Measurements from ENCODE around the gene PDXDC1. TPM values are rescaled to one million over a fixed set of nuclear protein-coding genes. Genes with fewer than 3 reads are reported as not detected.
"Not testable (repeated sequence)": the region's sequence is repeated elsewhere in the genome, so short reads cannot be mapped to it uniquely, and the experiment has no call there.

PDXDC1 gene
- total RNA-seq, 1 experiment from 2014 or later = 62.6 TPM

DNA sequence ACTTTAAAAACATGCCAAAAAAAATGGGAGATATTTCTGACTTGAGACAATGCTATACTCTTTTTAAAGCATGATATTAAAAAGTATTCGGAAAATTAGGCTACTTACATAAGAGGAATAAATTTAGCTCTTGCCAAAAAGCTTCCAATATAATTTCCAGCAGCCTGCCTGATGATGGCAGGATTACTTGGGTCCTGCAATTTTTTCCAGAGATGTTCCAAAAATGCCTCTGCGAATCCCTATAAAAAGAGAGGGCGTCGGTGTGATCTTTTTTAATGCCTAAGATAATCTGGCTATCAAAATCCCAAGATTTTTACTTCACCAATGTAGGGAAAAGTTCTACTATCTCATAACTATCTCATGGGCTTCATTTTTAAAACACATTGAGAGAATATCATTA, 96.2 kb downstream of the PDXDC1 start:
- H3K27ac ChIP-seq (ENCODE audit: low read length); POLR2A ChIA-PET (ENCODE audit: unreplicated experiment); H3F3A ChIP-seq (ENCODE audit: low read length, unreplicated experiment); H3K4me1 ChIP-seq (ENCODE audit: insufficient read depth, low read length); H3K4me2 ChIP-seq (ENCODE audit: low read length); CTCF ChIA-PET; BruUV-seq (replicated peaks); DNase-seq; H3K9me2 ChIP-seq (replicated peaks; ENCODE audit: low read length); H3K9ac ChIP-seq (ENCODE audit: low read length); H4K20me1 ChIP-seq (ENCODE audit: low read length); H2AFZ ChIP-seq (ENCODE audit: low read length); H3K4me3 ChIP-seq (ENCODE audit: low read length); intact Hi-C loops (cut with micrococcal nuclease); H3K9me3 ChIP-seq (ENCODE audit: low read length); H3K27me3 ChIP-seq (ENCODE audit: low read length); H3K79me2 ChIP-seq (ENCODE audit: low read length); ATAC-seq: not testable (repeated sequence)
- H3K36me3 ChIP-seq (ENCODE audit: low read depth, low read length) = peaks cover 13% of the 10 kb centered on the region; the same call in 1 of the 2 replicates

DNA sequence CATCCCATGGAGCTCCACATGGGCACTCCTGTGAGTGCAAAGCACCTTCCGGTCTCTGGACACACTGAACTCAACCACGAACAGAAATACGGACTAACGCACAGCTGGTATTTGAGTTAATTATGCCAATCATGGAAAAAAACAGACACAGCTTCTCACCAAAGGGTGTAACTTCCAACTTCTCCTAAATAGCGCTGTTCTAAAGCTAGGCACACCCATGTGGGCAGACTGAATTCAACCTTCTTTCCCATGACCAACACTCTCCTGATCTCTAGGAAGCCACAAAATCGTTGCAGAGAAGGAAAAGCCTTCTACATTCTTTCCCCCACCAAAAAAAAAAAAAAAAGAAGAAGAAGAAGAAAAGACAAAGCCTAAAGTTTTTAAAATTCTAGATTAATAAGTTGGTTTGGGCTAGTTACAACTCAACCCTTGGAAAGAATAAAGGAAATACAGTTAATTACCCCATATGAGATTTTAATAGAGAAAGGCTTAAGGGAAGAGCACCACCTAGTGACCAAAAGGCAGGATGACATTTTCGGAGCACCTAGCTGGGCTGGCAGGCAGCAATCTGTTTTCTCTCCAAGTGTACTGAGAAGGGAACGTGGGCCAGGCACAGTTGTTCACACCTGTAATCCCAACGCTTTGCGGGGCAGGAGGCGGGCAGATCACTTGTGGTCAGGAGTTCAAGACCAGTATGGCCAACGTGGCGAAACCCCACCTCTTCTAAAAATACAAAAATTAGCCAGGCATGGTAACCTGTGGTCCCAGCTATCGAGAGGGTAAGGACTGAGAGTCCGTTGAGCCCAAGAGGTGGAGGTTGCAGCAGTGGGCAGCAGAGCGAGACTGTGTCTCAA, 97.3 kb downstream of the PDXDC1 start:
- H3F3A ChIP-seq (ENCODE audit: low read length, unreplicated experiment); CTCF ChIA-PET; H3K9me3 ChIP-seq (ENCODE audit: low read length); H3K79me2 ChIP-seq (ENCODE audit: low read length); DNase-seq; intact Hi-C loops (cut with micrococcal nuclease); H3K27me3 ChIP-seq (ENCODE audit: low read length); H3K9ac ChIP-seq (ENCODE audit: low read length); H3K27ac ChIP-seq (ENCODE audit: low read length); BruUV-seq (replicated peaks); H3K9me2 ChIP-seq (replicated peaks; ENCODE audit: low read length); H2AFZ ChIP-seq (ENCODE audit: low read length); H3K4me1 ChIP-seq (ENCODE audit: insufficient read depth, low read length); H3K4me3 ChIP-seq (ENCODE audit: low read length); H4K20me1 ChIP-seq (ENCODE audit: low read length); H3K4me2 ChIP-seq (ENCODE audit: low read length): not testable (repeated sequence)
- POLR2A ChIA-PET (ENCODE audit: unreplicated experiment) = interaction anchor here (0.6 kb wide), 1 partner anchor 131 kb away, joined by 8 read pairs; no protein-coding TSS in a partner anchor
- peaks cover 13% of the 10 kb centered on the region; the same call in 1 of the 2 replicates for H3K36me3 ChIP-seq (ENCODE audit: low read depth, low read length)
- peak; percentile 61 for ATAC-seq

GRCh38 chr16:15073101-15073500, 98.3 kb downstream of the PDXDC1 start:
- Histone ChIP-seq H4K20me1 (ENCODE audit: low read length) (no peaks in the 10 kb centered on the region), H3K9me2 (replicated peaks; ENCODE audit: low read length) (no peaks in the 10 kb centered on the region), H3F3A (ENCODE audit: low read length, unreplicated experiment) (peaks cover 3% of the 10 kb centered on the region), H3K4me2 (ENCODE audit: low read length) (no peak overlapping the region), H3K36me3 (ENCODE audit: low read depth, low read length) (peaks cover 13% of the 10 kb centered on the region; the same call in 1 of the 2 replicates), H2AFZ (ENCODE audit: low read length) (no peak overlapping the region), H3K27me3 (ENCODE audit: low read length) (no peaks in the 10 kb centered on the region), H3K9me3 (ENCODE audit: low read length) (no peaks in the 10 kb centered on the region), H3K79me2 (ENCODE audit: low read length) (no peaks in the 10 kb centered on the region), H3K9ac (ENCODE audit: low read length) (no peak overlapping the region), H3K4me3 (ENCODE audit: low read length) (no peak overlapping the region), H3K27ac (ENCODE audit: low read length) (no peak overlapping the region), H3K4me1 (ENCODE audit: insufficient read depth, low read length) (no peaks in the 10 kb centered on the region)
- no peak for ATAC-seq
- no peak for TF ChIP-seq EZH2 (IDR thresholded peaks at IDR 0.05; ENCODE audit: low read length, unreplicated experiment)
- BruUV-seq (replicated peaks) = no TSS peak
- ChIA-PET CTCF (no interaction called here), POLR2A (ENCODE audit: unreplicated experiment) (no interaction called here)
- intact Hi-C loops (cut with micrococcal nuclease) = no loop called here
- DNase-seq = no peak

DNA sequence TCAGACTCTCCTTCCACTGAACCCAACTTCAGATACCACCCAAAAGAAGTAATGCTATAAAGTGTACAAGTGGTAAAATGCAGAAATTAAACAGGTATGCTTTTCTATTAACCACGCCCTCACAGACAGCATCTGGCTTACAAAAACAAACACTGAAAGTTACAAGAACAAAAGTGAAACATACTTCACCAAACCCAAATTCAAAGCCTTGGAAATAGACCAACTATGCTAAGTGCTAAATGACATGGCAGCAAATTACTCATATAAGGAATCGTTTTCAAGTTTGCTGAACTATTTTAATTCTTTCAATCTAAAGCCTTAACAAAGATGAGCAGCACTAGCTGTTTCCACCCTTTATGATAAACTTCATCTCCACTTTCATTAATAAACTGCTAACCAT, 101.3 kb downstream of the PDXDC1 start:
- H3K9ac ChIP-seq (ENCODE audit: low read length); BruUV-seq (replicated peaks); CTCF ChIA-PET; H3F3A ChIP-seq (ENCODE audit: low read length, unreplicated experiment); ATAC-seq; H3K9me2 ChIP-seq (replicated peaks; ENCODE audit: low read length); H4K20me1 ChIP-seq (ENCODE audit: low read length); intact Hi-C loops (cut with micrococcal nuclease); H3K4me3 ChIP-seq (ENCODE audit: low read length); H3K9me3 ChIP-seq (ENCODE audit: low read length); H3K4me1 ChIP-seq (ENCODE audit: insufficient read depth, low read length); H3K27me3 ChIP-seq (ENCODE audit: low read length); POLR2A ChIA-PET (ENCODE audit: unreplicated experiment); H3K79me2 ChIP-seq (ENCODE audit: low read length); H2AFZ ChIP-seq (ENCODE audit: low read length); DNase-seq; H3K4me2 ChIP-seq (ENCODE audit: low read length); H3K27ac ChIP-seq (ENCODE audit: low read length): not testable (repeated sequence)
- H3K36me3 ChIP-seq (ENCODE audit: low read depth, low read length) = peaks cover 13% of the 10 kb centered on the region; the same call in 1 of the 2 replicates

DNA sequence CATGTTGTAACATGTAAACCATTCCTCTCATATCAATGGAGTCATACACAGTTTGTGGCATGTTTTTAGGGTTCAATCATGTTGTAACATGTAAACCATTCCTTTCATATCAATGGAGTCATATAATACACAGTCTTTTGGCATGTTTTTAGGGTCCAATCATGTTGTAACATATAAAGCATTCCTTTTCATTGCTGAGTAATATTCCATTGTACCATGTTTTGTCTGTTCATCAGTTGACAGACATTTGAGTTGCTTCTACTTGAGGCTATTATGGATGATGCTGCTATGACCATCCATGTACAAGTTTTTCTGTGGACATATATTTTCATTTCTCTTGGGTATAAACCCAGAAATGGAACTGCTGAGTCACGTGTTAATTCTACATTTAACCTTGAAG, 106.1 kb downstream of the PDXDC1 start:
- POLR2A ChIA-PET (ENCODE audit: unreplicated experiment); H3K9me3 ChIP-seq (ENCODE audit: low read length); H3K9ac ChIP-seq (ENCODE audit: low read length); H3K36me3 ChIP-seq (ENCODE audit: low read depth, low read length); CTCF ChIA-PET; H3K27ac ChIP-seq (ENCODE audit: low read length); H3K79me2 ChIP-seq (ENCODE audit: low read length); ATAC-seq; H3K9me2 ChIP-seq (replicated peaks; ENCODE audit: low read length); H2AFZ ChIP-seq (ENCODE audit: low read length); H4K20me1 ChIP-seq (ENCODE audit: low read length); BruUV-seq (replicated peaks); H3K4me2 ChIP-seq (ENCODE audit: low read length); intact Hi-C loops (cut with micrococcal nuclease); H3K27me3 ChIP-seq (ENCODE audit: low read length); H3F3A ChIP-seq (ENCODE audit: low read length, unreplicated experiment); H3K4me3 ChIP-seq (ENCODE audit: low read length); H3K4me1 ChIP-seq (ENCODE audit: insufficient read depth, low read length); DNase-seq: not testable (repeated sequence)

DNA sequence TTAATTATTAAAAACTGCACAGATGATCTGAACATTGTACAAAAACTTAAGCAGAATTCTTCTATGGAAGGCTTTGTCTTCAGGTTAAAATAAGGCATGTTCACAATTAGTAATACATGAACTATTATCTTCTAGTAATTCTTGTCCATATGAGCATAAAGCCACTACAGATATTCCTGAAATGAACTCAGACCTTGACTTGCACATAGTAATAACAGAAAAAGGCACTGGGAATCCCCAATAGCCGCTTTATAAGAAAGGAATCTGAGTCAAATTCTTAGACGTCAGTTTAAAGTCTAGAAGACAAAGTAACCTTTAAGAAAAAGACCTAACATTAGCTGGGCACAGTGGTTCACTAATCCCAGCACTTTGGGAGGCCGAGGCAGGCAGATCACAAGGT, 108.0 kb downstream of the PDXDC1 start:
- intact Hi-C loops (cut with micrococcal nuclease); H3K9ac ChIP-seq (ENCODE audit: low read length); H3K79me2 ChIP-seq (ENCODE audit: low read length); H3K9me2 ChIP-seq (replicated peaks; ENCODE audit: low read length); H4K20me1 ChIP-seq (ENCODE audit: low read length); H3K4me2 ChIP-seq (ENCODE audit: low read length); H3K4me3 ChIP-seq (ENCODE audit: low read length); H3K4me1 ChIP-seq (ENCODE audit: insufficient read depth, low read length); ATAC-seq; DNase-seq; H3K27ac ChIP-seq (ENCODE audit: low read length); H3K9me3 ChIP-seq (ENCODE audit: low read length); H3K27me3 ChIP-seq (ENCODE audit: low read length); CTCF ChIA-PET; BruUV-seq (replicated peaks); H3F3A ChIP-seq (ENCODE audit: low read length, unreplicated experiment); H3K36me3 ChIP-seq (ENCODE audit: low read depth, low read length); POLR2A ChIA-PET (ENCODE audit: unreplicated experiment); H2AFZ ChIP-seq (ENCODE audit: low read length): not testable (repeated sequence)
